Fibroblast of lung (primary cell): ENCODE measurements around the gene ANKS1B. TPM values are rescaled to one million over a fixed set of nuclear protein-coding genes. Genes with fewer than 3 reads are reported as not detected.

Source experiments
- DNase-seq, 2 donors: peaks; one replicate each; pipeline versions ENCODE4 v3.0.0 to v3.0.0-alpha.2; 2010; ENCODE audit warnings: low read depth in 2 of 2
- H2AFZ ChIP-seq: 2 replicates; pipeline ENCODE4 v1.5.1; 2012; ENCODE audit warnings: low read length, control low read depth, inconsistent platforms
- H3K27ac ChIP-seq: 2 replicates; pipeline ENCODE4 v1.5.1; 2011; ENCODE audit warnings: low read length, control low read depth; ENCODE audit not compliant: insufficient read depth
- H3K27me3 ChIP-seq: 2 replicates; pipeline ENCODE4 v1.5.1; 2011; ENCODE audit warnings: mild to moderate bottlenecking, low read length; ENCODE audit not compliant: control insufficient read depth, insufficient read depth
- H3K36me3 ChIP-seq: 2 replicates; pipeline ENCODE4 v1.5.1; 2011; ENCODE audit warnings: low read length; ENCODE audit not compliant: control insufficient read depth, insufficient read depth
- H3K4me1 ChIP-seq: 2 replicates; pipeline ENCODE4 v1.5.1; 2011; ENCODE audit warnings: low read length; ENCODE audit not compliant: control insufficient read depth, insufficient read depth; ENCODE audit errors: extremely low read depth
- H3K4me2 ChIP-seq: 2 replicates; pipeline ENCODE4 v1.5.1; 2011; ENCODE audit warnings: low read length, control low read depth; ENCODE audit not compliant: insufficient read depth; ENCODE audit errors: extremely low read depth
- H3K4me3 ChIP-seq, 4 experiments: fragments of 200-600 bp in 1 of 4; sonication (generic) in 1 of 4; replicated peaks in 1 of 4; 2 replicates each; pipeline ENCODE4 v1.5.1; 2011 to 2016; ENCODE audit warnings: low read length in 4 of 4, low read depth in 3 of 4, mild to moderate bottlenecking in 3 of 4, control low read depth in 2 of 4, inconsistent platforms in 1 of 4, mixed read lengths in 1 of 4; ENCODE audit not compliant: insufficient read depth in 1 of 4; ENCODE audit errors: control extremely low read depth in 1 of 4
- H3K79me2 ChIP-seq: 2 replicates; pipeline ENCODE4 v1.5.1; 2012; ENCODE audit warnings: mild to moderate bottlenecking, low read length, inconsistent platforms; ENCODE audit not compliant: control insufficient read depth, insufficient read depth
- H3K9ac ChIP-seq: 2 replicates; pipeline ENCODE4 v1.5.1; 2011; ENCODE audit warnings: mild to moderate bottlenecking, low read length, control low read depth; ENCODE audit not compliant: insufficient read depth
- H3K9me3 ChIP-seq: 2 replicates; pipeline ENCODE4 v1.5.1; 2012; ENCODE audit warnings: low read depth, low read length; ENCODE audit not compliant: control insufficient read depth, insufficient read depth
- H4K20me1 ChIP-seq: 2 replicates; pipeline ENCODE4 v1.5.1; 2011; ENCODE audit warnings: low read length; ENCODE audit not compliant: control insufficient read depth, insufficient read depth; ENCODE audit errors: extremely low read depth
- CTCF ChIP-seq, 2 donors: IDR thresholded peaks in 1 of 2; conservative IDR thresholded peaks in 1 of 2; 1 replicate in 1 of 2; 2 replicates in 1 of 2; pipeline ENCODE4 v1.5.1; 2011 to 2012; ENCODE audit warnings: low read length in 2 of 2, control low read depth in 1 of 2, inconsistent platforms in 1 of 2, low read depth in 1 of 2, mild to moderate bottlenecking in 1 of 2
- EZH2 ChIP-seq: IDR thresholded peaks from 2 replicates; pipeline ENCODE4 v1.5.1; 2012; ENCODE audit warnings: low read length, control low read depth, mild to moderate bottlenecking; ENCODE audit errors: missing control alignments
- polyA plus RNA-seq, 2 donors: library from polyadenylated mRNA; depleted of rRNA in 1 of 2; stranded (reverse) in 1 of 2; unstranded in 1 of 2; fragments of >200 nt; gene quantifications; 2 replicates each; pipeline ENCODE4 v1.2.1, GENCODE V29; 2011 to 2012; ENCODE audit warnings: missing spikeins in 1 of 2
- total RNA-seq: library from RNA; depleted of rRNA; stranded (reverse); fragments of >200 nt; gene quantifications from 2 replicates; pipeline ENCODE4 v1.2.1, GENCODE V29; 2014

Gene ANKS1B
- total and polyA plus RNA-seq, 2 donors (not counting 1 experiment from before 2014, with no cell fraction given): 0.11 to 0.83 TPM

- Histone ChIP-seq H4K20me1 (no peaks in the 10 kb centered on the region), H3K27me3 (no peaks in the 10 kb centered on the region), H3K9me3 (no peaks in the 10 kb centered on the region), H3K9ac (no peak overlapping the region), H3K4me2 (no peak overlapping the region), H3K4me3 (no peak overlapping the region), H3K36me3 (no peaks in the 10 kb centered on the region), H3K27ac (no peak overlapping the region), H3K79me2 (no peaks in the 10 kb centered on the region), H3K4me1 (no peaks in the 10 kb centered on the region), H2AFZ (no peak overlapping the region)
- TF ChIP-seq CTCF (conservative IDR thresholded peaks at IDR 0.05 in 1 of 2, IDR thresholded peaks at IDR 0.05 in 1 of 2; ENCODE audit: low read depth in 1 of 2, low read length in 2 of 2): no peak
- TF ChIP-seq EZH2: no peak
- no peak for DNase-seq
These were observed 959.9 kb downstream of the ANKS1B start for GRCh38 chr12:99024870-99025269.

- DNase-seq: no peak
- H3K79me2 ChIP-seq: no peaks in the 10 kb centered on the region
- H3K4me3 ChIP-seq: no peak overlapping the region
- H3K4me1 ChIP-seq: no peaks in the 10 kb centered on the region
- no peaks in the 10 kb centered on the region for H3K27me3 ChIP-seq
- H3K4me2 ChIP-seq: no peak overlapping the region
- H3K9ac ChIP-seq: no peak overlapping the region
- H4K20me1 ChIP-seq: no peaks in the 10 kb centered on the region
- H3K36me3 ChIP-seq: no peaks in the 10 kb centered on the region
- TF ChIP-seq CTCF (conservative IDR thresholded peaks at IDR 0.05 in 1 of 2, IDR thresholded peaks at IDR 0.05 in 1 of 2; ENCODE audit: low read depth in 1 of 2, low read length in 2 of 2): no peak
- TF ChIP-seq EZH2: no peak
- H3K27ac ChIP-seq: no peak overlapping the region
- no peak overlapping the region for H2AFZ ChIP-seq
- H3K9me3 ChIP-seq: no peaks in the 10 kb centered on the region
These were observed 960.5 kb downstream of the ANKS1B start for GRCh38 chr12:99024191-99024590.

- H3K27ac ChIP-seq: no peak overlapping the region
- H3K79me2 ChIP-seq: no peaks in the 10 kb centered on the region
- H3K4me2 ChIP-seq: no peak overlapping the region
- no peaks in the 10 kb centered on the region for H3K27me3 ChIP-seq
- TF ChIP-seq CTCF (conservative IDR thresholded peaks at IDR 0.05 in 1 of 2, IDR thresholded peaks at IDR 0.05 in 1 of 2; ENCODE audit: low read depth in 1 of 2, low read length in 2 of 2) (no peak), EZH2 (no peak)
- no peak overlapping the region for H3K9ac ChIP-seq
- H4K20me1 ChIP-seq: no peaks in the 10 kb centered on the region
- no peaks in the 10 kb centered on the region for H3K36me3 ChIP-seq
- no peak overlapping the region for H2AFZ ChIP-seq
- no peaks in the 10 kb centered on the region for H3K4me1 ChIP-seq
- no peaks in the 10 kb centered on the region for H3K9me3 ChIP-seq
- DNase-seq: no peak
- H3K4me3 ChIP-seq: no peak overlapping the region
These were observed 963.9 kb downstream of the ANKS1B start for GRCh38 chr12:99020871-99021270.
